GM19023 (cell line): ENCODE measurements around the gene SYT15.
"Not testable (repeated sequence)": the region's sequence is repeated elsewhere in the genome, so short reads cannot be mapped to it uniquely, and the experiment has no call there.

ENCODE experiments used
- ATAC-seq: cut with Tn5 transposase; IDR thresholded peaks from one replicate; pipeline ENCODE4 v1.9.1; 2021; ENCODE audit warnings: mild to moderate bottlenecking, moderate library complexity; ENCODE audit not compliant: unreplicated experiment

Gene SYT15

GRCh38 chr10:46578474-46579178 lies at the start of gene SYT15:
Gene SYT15 (plus strand): TSS chr10:46579128. CDS start chr10:46579169, 41 bp downstream.
- not testable (repeated sequence) for ATAC-seq

- not testable (repeated sequence) for ATAC-seq
Observed at GRCh38 chr10:46529742-46530141, 49.2 kb upstream of the SYT15 start.

GRCh38 chr10:46530249-46531186 lies 48.4 kb upstream of the SYT15 start:
- ATAC-seq: no peak

- ATAC-seq: not testable (repeated sequence)
Observed at GRCh38 chr10:46532256-46532655, 46.7 kb upstream of the SYT15 start.

- ATAC-seq: no peak
Observed at GRCh38 chr10:46534828-46535524, 44.0 kb upstream of the SYT15 start.

GRCh38 chr10:46536171-46536570 lies 42.8 kb upstream of the SYT15 start:
- ATAC-seq: no peak

- no peak for ATAC-seq
Observed at GRCh38 chr10:46536781-46537180, 42.1 kb upstream of the SYT15 start.

- no peak for ATAC-seq
Observed at GRCh38 chr10:46537309-46537708, 41.6 kb upstream of the SYT15 start.

- no peak for ATAC-seq
Observed at GRCh38 chr10:46538155-46538554, 40.8 kb upstream of the SYT15 start.

- ATAC-seq: no peak
Observed at GRCh38 chr10:46538717-46539426, 40.1 kb upstream of the SYT15 start.

GRCh38 chr10:46539596-46540411 lies 39.1 kb upstream of the SYT15 start:
- ATAC-seq: no peak

- no peak for ATAC-seq
Observed at GRCh38 chr10:46540412-46541016, 38.4 kb upstream of the SYT15 start.

- ATAC-seq: no peak
Observed at GRCh38 chr10:46541017-46541661, 37.8 kb upstream of the SYT15 start.

- ATAC-seq: no peak
Observed at GRCh38 chr10:46541735-46542566, 37.0 kb upstream of the SYT15 start.

- ATAC-seq: no peak
Observed at GRCh38 chr10:46542567-46543465, 36.1 kb upstream of the SYT15 start.

GRCh38 chr10:46543466-46544377 lies 35.2 kb upstream of the SYT15 start:
- ATAC-seq: no peak
